GM18861 (cell line): ENCODE data around the gene STAC.
"Not testable (repeated sequence)": the region's sequence is repeated elsewhere in the genome, so short reads cannot be mapped to it uniquely, and the experiment has no call there.

Experiments
- ATAC-seq: cut with Tn5 transposase; IDR thresholded peaks from one replicate; pipeline ENCODE4 v1.9.1; 2021; ENCODE audit not compliant: unreplicated experiment

The STAC gene

DNA sequence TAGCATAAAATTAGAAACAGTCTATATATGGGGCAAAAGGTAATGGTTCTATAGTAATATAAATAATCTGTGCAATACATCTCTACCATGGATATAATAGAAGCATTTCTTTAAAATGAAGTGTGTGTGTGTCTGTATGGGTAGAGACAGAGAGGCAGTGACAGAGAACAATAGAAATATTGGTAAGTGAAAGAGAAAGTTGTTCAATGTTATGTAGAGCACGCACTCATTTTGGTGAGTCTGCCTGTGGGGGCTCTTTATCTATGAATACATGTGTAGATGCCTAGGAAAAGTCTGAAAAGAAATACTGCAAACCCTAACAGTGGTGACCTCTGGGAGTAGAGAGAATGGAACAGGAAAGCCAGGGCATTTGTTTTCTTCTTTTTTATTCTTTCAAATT, 182.6 kb downstream of the STAC start:
- ATAC-seq = no peak

DNA sequence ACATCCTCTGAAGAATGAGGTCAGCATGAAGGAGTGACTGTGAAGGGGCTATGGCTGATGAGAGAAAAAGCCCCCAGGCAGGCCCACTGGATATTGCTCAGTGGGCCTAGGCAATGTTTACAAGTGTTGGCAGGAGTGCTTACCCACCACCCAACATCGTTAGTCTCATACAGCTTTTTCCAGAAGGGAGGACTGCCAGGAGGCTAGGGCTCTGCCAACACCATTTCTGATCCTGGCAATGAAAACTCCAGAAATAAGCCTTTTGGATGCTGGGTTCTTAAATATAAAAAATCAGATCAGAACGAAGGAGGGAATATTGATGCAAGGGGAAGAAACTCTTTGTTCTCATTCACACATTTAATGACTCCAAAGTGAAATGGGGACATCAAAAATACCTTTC, 194.9 kb downstream of the STAC start:
- ATAC-seq = no peak

DNA sequence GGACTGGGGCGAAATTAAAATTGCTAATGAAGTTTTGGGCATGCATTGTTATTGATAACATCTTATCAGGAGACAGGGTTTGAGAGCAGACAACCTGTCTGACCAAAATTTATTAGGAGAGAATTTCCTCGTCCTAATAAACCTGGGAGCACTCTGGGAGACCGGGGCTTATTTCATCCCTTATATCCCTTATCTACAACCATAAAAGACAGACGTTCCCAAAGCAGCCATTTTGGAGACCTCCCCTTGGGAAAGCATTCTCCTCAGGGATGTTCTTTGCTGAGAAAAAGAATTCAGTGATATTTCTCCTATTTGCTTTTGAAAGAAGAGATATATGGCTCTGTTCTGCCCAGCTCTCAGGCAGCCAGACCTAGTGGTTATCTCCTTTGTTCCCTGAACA, 198.1 kb downstream of the STAC start:
- not testable (repeated sequence) for ATAC-seq

DNA sequence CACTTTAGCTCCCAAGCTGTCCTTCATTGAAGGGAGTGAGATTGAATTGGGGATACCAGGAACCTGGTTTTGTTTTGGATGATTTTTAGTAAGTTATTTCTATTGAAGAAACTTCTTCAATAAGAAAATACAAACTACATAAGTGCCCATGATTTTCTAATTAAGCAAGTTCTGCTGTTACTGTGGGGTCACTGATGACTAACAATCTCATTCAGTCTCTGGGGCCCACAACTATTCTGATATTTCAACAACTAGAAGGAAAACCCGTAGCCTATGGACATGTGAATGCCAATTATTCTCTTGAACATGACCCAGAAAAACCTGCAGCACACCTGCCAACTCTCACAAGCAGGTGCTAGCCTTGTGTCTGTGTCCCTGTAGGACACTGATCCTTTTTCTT, 199.4 kb downstream of the STAC start:
- no peak for ATAC-seq

DNA sequence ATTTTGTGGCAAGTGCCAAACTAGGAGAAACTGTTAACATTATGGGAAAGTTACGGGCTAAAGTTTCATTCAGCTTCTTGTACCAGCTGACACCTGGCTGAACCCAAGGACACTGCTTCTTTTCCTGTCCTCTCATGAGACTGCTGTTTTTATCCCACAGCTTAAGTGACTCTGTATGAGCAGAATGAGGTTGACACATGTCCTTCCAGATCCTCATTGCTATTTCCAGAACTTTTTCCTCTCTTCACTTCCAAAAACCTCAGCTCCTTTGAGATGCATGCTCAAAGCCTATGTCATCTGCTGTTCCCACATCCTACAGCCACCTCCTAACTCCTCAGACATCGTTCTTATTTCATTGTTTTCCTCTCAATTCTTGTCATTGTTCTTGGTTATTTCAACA, 200.4 kb downstream of the STAC start:
- ATAC-seq = no peak

DNA sequence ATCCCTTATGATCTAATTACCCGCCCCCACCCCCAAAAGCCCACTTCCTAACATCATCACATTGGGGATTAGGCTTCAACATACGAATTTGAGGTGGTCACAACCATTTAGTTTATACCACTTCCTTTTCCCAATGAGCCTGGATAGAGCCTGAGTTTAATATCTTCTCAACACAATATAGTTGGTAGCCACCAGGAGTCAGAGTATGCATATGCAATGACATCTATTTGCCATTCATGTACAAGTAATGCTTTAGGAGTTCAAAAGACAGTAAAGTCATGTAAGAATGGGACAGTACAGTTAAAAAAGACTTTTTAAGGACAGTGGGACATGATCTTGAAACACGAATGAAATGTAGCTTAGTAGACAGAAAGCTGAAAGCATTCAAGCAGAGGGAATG, 211.7 kb downstream of the STAC start:
- ATAC-seq = no peak

DNA sequence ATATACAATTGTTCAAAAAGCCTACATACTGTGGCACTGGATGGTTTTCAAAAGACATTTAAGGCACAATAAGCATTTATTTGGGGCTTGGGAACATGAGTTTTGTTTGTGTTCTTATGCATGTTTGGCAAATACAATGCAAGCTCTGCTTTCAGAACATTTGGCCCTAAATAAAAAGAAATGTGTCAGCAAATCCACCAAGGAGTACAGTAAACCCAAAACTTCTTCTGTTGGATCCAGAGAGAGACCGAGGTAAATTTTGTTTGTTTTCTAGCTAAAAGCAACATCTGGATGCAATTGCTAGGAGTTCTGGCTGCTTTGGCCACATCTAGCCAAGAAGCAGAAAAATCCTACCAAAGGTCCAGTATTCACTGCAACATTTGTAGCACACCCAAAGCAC, 215.2 kb downstream of the STAC start:
- ATAC-seq = no peak

DNA sequence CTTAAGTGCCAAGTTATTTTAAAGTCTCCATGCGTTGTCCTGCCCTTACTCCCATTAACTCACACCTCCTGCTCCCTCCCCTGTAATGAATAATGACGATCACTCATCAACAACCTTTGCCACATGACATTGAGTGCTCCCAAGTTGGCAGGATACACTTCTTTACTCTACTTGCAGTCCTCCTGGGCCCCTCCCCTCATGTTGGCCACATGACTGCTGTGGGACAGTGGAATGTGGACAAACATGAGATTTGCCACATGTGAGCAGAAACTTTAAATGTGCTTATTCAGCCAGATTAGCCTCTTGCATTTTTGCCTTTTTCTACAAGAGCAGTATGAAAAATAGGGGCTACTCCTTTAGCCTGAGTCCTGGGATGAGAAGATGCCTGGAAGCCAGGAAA, 216.1 kb downstream of the STAC start:
- no peak for ATAC-seq

DNA sequence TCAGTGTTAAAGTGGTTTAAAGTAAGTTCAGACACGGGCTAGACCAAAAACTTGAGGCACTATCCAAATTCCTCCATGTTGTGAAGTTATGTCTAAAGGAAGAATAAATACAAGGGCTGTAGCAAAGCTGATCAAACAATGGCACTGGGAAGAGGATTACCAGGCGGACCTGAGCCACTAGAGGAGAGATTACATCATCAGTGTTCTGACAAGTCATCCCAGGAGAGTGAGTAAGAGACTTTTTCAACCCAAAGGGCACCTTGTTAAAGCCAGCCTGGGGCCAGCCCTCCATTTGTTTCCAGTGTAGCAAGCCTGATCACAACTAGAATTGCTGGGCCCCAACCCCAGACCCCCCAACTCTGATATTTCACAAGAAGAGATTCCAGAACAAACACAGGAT, 217.1 kb downstream of the STAC start:
- ATAC-seq = no peak
